ENCODE data around the gene AHDC1. TPM values are rescaled to one million over a fixed set of nuclear protein-coding genes. Genes with fewer than 3 reads are reported as not detected.
A peak's percentile ranks its signal among the peaks of the same experiment; 100 is the strongest.

The AHDC1 gene
- total RNA-seq, 2 donors from 2014 or later = 54.5 to 58.3 TPM

DNA sequence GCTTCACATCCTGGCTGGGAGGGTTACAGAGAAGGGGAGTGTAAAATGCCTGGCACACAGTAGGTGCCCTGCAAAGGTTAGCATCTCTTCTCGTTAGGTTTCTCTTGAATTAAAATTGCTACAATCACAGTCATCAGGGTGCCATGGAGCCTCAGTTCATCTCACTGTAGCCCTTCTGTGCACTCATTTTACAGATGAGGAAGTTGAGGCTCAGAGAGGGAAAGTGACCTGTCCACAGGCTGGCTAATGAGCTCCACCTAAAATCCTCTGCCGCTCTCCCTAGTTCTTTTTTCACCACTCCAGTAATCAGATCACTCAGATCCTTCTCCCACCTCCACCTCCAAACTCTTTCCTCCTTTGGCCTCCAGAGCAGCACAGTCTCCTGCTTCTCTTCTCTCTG, 13.5 kb upstream of the AHDC1 start:
- no peak for DNase-seq (ENCODE audit: low spot score)
- intact Hi-C loops (cut with DNase I) = loop anchor here in 1 of 2 donors (2.0 kb wide), 1 partner anchor 51 kb away; no protein-coding TSS in a partner anchor

DNA sequence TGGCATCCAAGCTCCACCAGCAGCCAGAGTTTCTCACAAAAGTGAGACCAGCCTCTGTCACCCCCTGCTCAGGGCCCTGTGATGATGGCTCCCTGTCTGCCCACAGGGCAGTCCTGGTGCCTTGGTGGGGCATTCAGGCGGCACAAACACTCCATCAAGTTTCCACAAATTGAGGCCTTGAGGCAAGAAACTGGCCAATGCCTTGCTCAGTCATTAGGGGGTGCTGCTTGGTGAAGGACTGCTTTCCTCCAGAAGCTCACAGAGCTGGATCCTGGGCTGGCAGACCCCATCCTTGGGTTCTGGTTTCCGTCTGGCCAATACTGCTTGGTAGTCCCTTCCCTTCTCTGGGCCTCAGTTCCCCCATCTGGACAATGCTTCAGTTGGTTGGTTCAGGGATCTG, 12.5 kb upstream of the AHDC1 start:
- intact Hi-C loops (cut with DNase I) = loop anchor here in 1 of 2 donors (2.0 kb wide), 1 partner anchor 52 kb away; no protein-coding TSS in a partner anchor
- no peak for DNase-seq (ENCODE audit: low spot score)

DNA sequence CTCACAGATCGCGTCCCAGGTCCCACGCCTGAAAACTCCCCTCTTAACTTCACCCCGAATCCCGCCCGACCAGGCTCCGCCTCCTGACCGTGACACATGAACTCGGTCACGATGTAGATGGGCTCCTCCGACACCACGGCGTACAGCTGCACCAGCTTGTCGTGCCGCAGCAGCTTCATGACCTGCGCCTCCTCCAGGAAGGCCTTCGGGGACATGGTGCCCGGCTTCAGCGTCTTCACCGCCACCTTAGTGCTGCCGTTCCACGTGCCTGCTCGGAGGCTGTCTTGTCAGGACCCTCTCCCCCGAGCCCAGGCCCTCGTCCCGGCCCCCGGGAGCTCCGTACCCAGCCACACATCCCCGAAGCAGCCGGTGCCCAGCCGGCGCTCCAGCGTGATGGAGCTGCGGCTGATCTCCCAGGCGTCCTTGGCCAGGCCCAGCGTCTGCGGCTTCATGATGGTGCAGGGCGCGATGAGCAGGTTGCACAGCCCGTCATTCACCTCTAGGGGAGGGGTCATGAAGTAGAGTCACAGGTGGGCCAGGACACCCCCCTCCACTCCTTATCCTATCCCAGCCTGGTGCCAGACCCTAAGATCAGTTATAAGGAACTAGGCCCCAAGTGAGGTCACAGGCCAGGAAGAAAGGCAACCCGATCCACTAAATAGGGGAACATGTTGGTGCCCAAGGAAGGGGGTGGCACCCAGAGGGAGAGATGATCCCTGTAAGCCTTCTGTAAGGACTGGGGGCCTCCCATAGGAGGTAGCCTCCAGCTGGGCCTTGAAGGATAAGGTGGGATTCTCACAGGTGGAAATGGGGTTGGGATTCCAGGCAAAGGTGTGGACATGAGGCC, 11.6 kb upstream of the AHDC1 start:
- intact Hi-C loops (cut with DNase I) = loop anchor here in 1 of 2 donors (2.0 kb wide), 1 partner anchor 53 kb away; no protein-coding TSS in a partner anchor
- DNase-seq (ENCODE audit: low spot score) = no peak

DNA sequence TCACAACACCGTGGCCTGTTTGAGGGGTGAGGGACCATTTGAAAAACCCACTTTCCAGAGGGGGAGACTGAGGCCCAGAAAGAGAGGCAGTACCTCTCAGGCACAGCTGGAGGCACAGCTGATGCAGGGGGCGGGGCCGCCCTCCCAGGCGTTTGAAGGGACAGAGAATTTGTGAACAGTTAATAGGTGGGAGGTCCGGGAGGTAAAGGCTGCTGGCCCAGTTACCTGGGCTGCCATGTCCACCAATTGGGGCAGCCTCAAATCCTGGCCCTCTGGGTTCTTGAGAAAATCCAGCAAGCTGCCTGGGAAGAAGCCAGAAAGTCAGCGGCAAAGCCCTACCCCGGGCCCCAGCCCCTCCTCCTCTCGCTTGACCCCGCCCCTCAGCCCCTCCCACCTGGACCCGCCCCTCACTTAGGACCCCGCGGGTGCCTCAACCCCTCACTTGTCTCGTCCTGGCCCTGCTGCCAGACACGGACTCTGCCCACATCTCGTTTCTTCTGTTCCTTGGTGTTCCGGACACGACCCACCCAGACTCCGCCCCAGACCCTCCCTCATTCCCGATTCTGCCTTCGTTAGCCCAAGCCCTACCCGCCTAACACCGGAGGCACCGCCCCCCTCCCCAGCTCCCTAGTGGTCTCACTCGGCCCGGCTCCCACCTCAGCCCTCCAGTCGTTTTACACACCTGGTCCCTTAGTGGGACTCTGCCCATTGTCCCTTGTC, 10.8 kb upstream of the AHDC1 start:
- intact Hi-C loops (cut with DNase I) = loop anchor here in 1 of 2 donors (5.0 kb wide), 1 partner anchor 33 kb away; no protein-coding TSS in a partner anchor
- DNase-seq (ENCODE audit: low spot score) = no peak

DNA sequence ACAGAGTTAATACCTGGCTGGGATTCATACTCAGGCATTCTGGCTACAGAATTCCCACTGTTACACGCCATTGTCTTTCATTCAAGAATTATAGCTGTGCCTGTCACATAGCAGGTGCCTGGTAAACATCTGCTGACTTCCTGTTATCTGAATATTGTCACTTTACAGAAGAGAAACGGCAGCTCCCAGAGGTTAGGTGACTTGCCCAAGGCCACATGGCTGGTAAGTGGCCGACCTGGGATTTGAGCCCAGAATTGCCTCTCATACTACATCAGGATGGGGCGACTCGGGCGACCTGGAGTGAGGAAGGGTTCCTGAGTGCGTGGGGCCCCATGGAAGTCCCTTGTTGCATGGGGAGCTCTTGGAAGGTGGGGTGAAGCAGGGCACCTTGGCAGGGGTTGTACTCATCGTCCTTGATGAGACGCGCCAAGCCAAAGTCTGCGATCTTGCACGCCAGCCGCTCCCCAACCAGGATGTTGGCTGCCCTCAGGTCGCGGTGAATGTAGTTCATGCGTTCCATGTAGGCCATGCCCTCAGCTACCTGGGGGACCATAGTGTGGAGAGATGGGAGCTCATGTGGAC, 10.2 kb upstream of the AHDC1 start:
- DNase-seq (ENCODE audit: low spot score) = no peak
- intact Hi-C loops (cut with DNase I) = loop anchor here in 1 of 2 donors (5.0 kb wide), 1 partner anchor 33 kb away; no protein-coding TSS in a partner anchor

DNA sequence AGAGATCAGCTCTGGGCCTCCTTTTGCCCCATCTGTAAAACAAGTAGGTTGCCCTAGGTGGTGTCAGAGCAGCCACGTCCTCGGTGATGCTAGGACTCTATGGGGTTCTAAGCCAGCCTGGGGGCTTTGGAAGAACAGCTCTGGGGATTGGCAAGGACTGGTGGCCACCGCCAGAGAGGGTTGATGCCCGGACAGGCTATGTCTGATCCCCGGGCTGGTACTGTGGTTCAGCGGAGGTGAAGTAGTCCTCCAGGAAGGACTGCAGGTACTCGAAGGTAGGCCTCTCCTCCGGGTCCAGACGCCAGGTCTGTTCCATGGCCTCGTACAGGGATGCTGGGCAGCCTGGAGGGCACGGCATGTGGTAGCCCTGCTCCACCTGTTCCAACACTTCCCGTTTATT, 8.8 kb upstream of the AHDC1 start:
- no peak for DNase-seq (ENCODE audit: low spot score)
- intact Hi-C loops (cut with DNase I) = loop anchor here in 1 of 2 donors (5.0 kb wide), 1 partner anchor 35 kb away; no protein-coding TSS in a partner anchor

DNA sequence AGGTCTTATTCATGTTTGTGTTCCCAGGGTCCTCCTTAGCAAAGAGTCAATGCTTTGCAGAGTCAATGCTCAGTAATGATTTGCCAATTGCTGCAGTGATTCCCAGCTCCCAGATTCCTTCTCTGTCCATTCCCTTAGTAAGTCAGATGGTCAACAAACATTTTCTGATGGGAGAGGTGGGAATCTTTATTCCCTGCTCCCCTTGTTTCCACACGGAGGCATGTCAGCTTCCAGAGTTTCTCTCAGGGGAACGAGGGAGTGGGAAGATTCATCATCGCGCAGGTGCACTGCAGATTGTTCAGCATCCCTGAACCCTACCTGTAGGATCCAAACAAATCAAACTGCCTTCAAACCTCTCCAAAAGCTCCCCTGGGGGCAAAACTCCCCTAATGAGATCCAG, 7.5 kb upstream of the AHDC1 start:
- intact Hi-C loops (cut with DNase I) = loop anchor here in 1 of 2 donors (5.0 kb wide), 1 partner anchor 36 kb away; no protein-coding TSS in a partner anchor
- no peak for DNase-seq (ENCODE audit: low spot score)

DNA sequence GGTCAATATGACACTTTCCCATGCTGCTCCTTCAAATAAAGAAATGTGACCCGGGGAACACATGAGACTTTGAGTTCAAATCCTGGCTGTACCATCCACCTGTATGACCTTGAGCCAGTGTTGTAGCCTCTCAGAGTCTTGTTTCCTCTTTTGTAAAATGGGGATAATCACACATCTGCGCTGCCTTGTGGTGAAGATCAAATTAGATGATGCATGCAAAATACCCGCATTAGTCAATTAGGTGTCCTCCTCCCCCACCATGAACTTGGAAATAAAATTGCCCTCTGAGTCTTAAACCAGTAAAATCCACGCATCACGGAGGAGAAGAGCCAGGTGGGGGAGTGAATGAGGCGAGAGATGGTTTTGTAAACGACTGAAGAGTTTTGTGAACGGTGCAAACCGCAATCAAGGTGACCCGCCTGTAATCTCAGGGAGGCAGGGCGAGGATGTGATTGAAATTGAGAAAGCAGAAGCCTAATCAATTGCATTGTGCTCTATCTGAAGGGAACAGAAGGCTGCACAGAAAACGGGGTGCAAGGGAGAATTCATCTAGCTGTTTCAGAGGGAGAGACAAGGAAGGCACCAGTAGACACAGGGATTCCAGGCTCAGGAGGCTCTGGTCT, 5.8 kb upstream of the AHDC1 start:
- DNase-seq (ENCODE audit: low spot score) = no peak
- intact Hi-C loops (cut with DNase I) = loop anchor here (2.0 to 10.0 kb wide), 5 partner anchors 38 to 307 kb away; no protein-coding TSS in a partner anchor

DNA sequence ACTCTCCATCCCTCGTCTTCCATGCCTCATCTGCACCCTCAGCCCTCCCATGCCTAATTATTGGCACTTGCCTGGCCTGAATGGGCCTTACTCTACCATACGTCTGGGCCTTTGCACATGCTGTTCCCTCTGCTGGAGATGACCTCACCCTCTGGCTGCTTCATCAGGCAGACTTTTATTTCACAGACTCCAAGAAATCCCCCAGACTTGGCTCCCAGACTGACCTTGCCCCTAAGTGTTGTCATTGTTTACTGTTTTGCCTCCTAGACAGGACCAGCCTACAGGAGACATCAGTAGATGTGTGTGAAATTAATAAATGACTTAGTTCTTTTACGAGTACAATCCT, 5.2 kb upstream of the AHDC1 start:
- intact Hi-C loops (cut with DNase I) = loop anchor here (2.0 to 10.0 kb wide), 4 partner anchors 53 to 307 kb away; no protein-coding TSS in a partner anchor

DNA sequence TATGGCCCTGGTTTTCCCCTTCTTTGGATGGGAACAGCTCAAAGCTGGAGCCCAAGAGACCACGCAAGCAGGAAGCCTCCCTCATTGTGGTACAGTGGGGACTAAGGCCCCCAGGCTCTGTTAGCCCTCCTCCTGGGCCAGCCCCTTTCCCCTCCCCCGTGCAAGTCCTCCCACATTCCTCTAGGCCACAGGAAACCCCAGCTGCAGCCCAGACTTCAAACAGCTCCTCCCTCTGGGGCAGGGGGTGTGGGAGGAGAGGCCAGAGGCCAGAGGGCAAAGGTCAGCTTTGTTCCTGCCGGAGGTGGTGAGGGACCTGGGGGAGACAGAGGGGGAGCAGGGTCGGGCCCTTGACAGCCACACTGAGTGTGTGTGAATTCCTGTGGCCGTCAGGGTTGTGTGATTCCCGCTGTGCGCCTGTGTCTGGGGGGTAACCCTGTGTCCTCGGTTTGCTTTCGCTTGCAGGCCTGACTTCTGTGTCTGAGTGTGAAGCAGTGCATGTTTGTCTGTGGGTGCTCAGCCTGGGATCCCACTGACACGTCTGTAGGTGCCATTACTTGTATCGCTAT, 3.4 kb upstream of the AHDC1 start:
- DNase-seq (ENCODE audit: low spot score) = no peak
- intact Hi-C loops (cut with DNase I) = loop anchor here (5.0 to 10.0 kb wide), 3 partner anchors 55 to 305 kb away; no protein-coding TSS in a partner anchor

More for the DNA sequence above, 5.2 kb upstream of the AHDC1 start:
- DNase-seq (ENCODE audit: low spot score) = no peak

DNA sequence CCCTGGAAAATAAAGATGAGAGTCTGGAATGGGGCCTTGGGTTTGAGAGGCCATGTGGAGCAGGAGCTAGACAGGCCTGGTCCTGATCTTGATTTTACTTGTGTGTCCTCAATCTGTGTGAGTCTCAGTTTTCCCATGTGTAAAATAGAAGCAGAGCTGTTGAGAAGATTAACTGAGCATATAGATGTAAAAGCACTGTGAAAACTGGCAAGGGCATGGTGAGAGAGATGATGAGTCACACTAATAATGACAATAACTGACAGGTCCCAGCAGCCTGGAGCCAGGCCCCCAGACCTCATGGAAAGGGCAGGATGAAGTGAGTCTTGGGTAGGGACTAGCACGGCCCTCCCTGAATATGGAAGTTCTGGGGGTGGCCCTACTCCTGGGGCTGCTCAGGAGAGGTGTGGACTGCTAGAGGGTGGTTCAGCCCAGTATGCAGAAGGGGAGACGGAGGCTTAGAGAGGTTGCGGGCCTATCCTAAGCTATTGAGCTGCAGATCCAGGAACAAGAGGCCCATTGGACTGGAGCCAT, 2.8 kb upstream of the AHDC1 start:
- DNase-seq (ENCODE audit: low spot score) = no peak
- intact Hi-C loops (cut with DNase I) = loop anchor here (5.0 to 10.0 kb wide), 3 partner anchors 56 to 304 kb away; no protein-coding TSS in a partner anchor

DNA sequence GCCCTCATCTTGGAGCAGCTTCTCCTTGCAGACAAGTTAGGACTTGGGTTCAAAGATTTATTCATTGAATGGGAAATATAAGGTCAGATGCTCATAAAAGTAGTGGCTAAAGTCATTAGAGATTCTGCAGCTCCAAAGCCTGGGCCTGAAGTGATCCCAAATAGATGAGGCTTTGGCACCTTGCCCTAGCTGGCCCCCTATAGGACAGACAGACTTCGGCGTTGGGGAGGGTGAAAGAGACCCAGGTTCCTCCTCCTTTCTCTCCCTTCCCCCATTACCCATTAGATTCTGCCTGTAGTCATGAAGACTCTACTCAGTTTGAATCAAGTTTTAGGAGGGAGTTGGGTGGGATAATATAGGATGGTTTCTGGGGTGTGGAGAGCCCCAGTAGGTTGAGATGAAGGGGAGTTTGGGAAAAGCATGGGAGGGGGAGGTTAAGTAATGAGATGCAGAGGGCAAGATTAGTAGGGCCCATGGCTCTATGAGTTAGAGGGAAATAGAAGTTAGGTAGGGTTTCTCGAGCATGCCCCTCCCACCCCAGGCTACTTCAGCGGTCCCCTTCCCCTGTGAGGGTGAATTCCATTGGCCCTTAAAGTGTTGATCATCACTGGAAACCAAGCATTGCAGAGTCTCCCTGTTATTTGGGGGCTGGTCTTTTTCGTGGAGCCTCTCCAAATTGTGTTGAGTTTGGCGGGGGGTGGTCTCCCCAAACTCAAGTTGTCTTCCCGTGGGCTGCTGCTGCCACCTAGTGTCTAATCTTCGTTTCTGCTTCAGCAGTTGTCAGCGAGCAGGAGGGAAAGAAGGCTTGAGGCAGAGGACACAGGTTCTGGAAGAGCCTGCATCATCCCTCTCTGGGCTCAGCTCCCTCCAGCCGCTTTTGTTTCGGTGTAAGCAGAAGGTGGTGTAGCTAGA, 2.1 kb upstream of the AHDC1 start:
- intact Hi-C loops (cut with DNase I) = loop anchor here (2.0 to 10.0 kb wide), 4 partner anchors 56 to 304 kb away; no protein-coding TSS in a partner anchor
- no peak for DNase-seq (ENCODE audit: low spot score)

DNA sequence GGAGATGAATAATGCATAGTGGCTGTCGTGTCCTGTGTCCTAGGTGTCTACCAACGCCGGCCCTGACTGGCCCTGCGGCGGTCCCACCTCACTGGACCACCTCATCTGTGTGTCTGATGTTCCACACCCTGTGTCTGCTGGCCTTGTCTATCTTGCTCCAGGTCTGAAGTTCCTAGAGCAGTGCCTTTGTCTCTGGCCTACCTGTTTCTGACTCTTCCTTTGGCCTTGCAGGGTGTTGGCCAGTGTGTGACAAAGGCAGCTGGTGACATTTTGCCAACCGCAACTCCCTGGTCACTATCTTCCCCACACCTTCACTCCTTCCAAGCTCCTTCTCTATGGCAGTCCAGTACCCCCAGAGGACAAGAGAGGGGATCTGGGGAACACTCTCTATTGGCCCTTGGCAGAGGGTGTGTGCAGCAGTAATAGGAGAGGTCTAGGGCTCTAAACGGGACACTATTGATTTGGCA, 1.4 kb upstream of the AHDC1 start:
- DNase-seq (ENCODE audit: low spot score) = no peak
- intact Hi-C loops (cut with DNase I) = loop anchor here (2.0 to 10.0 kb wide), 4 partner anchors 57 to 303 kb away; no protein-coding TSS in a partner anchor

DNA sequence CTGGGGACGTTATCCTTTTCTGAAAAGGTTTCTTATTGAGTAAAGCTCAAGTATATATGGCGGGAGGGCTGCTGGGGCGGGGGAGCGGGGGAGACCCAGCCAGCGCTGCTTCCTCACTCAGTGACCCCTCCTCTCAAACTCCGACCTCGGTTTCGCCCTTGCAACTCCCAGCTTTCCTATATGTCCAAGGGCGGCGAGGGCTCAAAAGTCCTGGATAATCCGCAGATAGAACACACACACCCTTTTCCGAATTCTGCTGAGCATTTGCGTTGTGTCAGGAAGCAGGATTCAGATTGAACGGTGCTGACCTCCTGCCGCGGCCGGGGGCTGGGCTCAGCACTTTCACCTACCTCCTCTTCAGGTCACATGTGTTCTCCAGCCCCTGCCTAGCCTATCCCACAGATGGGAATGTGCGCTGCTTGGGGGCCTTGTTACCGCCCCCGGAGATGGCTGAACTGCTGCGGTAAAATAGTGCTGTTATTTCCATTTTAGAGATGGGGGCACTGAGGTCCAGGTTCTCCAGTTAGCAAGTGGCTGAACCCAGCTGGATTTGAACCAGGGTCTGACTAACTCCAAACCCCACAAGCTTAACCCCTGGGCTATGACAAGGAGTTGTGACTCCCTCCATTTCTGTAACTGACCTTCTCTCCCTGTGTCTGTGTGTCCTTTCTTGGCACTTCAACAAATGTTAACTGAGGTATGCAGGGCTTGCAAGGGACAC, 795 bp upstream of the AHDC1 start:
- DNase-seq (ENCODE audit: low spot score) = no peak
- intact Hi-C loops (cut with DNase I) = loop anchor here (2.0 to 10.0 kb wide), 7 partner anchors 47 to 302 kb away; no protein-coding TSS in a partner anchor

DNA sequence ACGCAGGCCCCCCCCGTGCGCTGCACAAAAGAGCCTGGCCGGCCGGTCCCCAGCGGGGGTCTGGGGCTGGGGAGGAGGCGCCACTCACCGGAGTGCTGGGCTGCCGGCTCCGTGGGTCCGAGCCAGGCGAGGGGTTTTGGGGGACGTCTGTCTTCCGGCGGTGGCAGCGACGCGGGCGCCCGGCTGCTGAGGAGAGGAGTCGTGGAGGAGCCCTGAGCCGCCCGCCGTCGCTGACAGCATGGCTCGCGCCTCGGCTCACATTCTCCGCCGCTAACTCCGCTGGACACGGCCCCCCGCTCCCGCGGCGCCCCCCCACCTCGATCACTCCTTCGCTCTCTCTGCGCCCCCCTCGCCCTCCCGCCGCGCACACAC, 649 bp downstream of the AHDC1 start:
- DNase-seq (ENCODE audit: low spot score) = peak; percentile 90
- intact Hi-C loops (cut with DNase I) = loop anchor here (2.0 to 10.0 kb wide), 5 partner anchors 46 to 298 kb away; no protein-coding TSS in a partner anchor

Data from posterior vena cava (tissue), 2 donors.